NCI-H2107 treated with DMSO at 0.1 percent for 48 hours (cell line): ENCODE data around the gene MAF.

ENCODE experiments used
- DNase-seq: peaks from one replicate; lab custom pipeline; 2025; ENCODE audit not compliant: unreplicated experiment; lab: John Stamatoyannopoulos, UW

The MAF gene

DNA sequence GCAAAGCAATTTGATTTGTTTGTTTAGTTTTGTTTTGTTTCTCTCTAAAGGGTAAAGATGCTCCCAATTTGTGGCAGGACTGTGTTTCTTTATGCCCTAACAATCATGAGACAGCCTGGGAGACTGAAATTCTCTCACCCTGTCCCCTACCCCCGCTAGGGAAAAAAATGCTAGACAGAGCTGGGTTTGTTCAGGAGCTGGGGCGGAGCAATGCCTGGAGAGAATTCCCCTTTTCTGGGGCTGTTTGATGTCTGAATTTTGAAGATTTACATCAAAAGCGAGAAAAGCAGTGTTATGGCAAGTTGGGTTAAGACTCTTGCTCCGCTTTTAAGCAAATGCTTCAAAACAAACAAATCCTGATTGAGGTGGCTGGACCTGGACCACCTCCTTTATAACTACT is 8.4 kb downstream of the MAF start:
- no peak for DNase-seq

DNA sequence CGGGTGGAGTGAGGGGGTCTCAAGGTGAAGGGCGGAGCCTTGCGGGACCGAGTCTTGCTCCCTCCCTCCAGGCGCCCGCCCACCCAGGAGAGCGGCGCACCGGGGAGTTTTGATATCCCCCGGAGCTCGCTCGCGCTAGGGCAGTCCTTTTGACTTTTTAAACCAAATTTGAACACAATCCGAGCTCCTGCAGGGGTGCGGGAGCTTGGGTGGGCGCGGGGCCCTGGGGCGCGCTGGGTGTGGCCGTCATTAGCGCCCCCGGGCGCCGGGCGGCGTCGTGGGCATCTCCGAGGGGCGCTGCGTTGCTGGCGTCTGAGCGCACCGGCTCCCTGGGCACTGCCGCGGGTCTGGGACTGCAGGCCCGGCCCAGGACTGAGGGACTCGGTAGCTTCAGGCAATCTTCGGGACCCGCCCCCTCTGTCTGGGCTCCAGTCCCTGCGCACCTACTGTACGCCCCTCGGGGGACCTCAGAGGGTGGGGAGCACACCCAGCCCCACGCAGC is 10.9 kb downstream of the MAF start:
- DNase-seq: no peak

GRCh38 chr16:79587897-79588296 is 12.6 kb downstream of the MAF start:
- DNase-seq: no peak

- no peak for DNase-seq
Observed at GRCh38 chr16:79587296-79587695, 13.2 kb downstream of the MAF start.

- no peak for DNase-seq
Observed at GRCh38 chr16:79582789-79583188, 17.7 kb downstream of the MAF start.

- DNase-seq: no peak
Observed at GRCh38 chr16:79580453-79581191, 19.9 kb downstream of the MAF start.

- no peak for DNase-seq
Observed at GRCh38 chr16:79576602-79577001, 23.9 kb downstream of the MAF start.

DNA sequence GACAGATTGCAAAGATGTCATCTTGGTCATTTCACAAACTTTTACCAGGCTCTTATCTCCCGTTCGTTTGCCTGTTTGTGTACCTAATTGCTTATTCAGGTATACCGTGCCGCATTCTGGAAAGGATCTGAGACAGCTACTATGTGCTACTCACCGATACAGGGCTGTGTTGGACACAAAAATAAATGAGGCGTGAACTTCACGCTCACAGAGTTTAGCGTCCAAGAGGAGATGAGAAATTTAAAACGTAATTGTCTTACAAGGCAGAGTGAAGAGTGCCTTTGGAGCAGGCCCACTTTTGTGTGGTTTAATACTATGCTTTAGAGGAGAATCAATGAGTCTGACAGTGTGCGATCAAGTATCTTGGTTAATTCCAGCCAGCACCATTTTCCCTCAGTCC is 26.7 kb downstream of the MAF start:
- DNase-seq: no peak

GRCh38 chr16:79573071-79573470 is 27.5 kb downstream of the MAF start:
- DNase-seq: no peak

DNA sequence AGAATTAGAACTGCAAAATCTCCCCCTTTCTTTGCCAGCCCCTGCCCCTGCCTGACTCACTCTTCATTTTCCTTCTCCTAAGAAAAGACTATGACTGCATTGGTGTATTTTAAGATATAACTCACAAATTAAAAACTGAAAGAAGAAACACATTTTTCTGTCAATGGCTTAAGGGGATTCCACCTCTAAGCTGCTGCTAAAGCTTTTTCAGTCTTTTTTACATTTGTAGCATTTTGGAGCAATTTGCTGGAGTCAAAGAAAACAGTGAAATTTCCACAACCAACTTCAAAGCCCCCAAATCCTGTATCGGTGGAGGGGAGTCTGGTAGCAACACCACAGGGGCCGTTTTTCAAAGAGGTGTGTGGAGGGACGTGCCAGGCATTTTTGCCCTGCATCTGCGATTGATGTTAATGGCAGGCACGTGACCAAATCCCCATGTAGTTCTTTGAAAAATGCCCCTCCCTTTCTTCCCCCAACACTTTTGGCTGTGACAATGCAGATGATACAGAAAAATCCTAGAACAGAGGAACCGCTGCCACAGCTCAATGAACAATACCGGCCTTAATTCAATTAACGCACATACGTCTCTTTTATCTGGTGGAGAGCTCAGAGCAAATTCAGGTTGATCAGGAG is 28.5 kb downstream of the MAF start:
- no peak for DNase-seq

- DNase-seq: no peak
Observed at GRCh38 chr16:79571065-79571902, 29.3 kb downstream of the MAF start.

DNA sequence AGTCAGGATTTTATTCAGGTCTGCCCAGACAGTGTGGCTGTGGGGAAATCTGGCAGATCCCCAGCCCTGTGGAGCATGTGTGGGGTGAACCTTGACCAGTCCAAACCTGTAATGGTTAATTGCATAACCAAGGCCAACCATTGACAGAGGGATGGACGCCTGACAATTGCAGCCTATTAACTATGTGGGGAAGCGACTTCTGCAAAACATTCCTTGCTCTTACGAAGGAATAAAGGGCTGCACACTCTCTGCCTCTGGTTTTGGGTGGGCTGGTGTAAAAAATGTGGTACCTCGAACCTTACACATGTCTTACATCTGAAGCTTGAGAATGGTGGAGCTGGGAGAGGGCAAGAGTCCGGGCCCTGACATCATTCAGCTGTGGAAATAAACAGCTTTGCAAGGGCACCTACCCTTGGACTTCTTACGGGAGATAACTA is 35.8 kb downstream of the MAF start:
- DNase-seq: no peak

GRCh38 chr16:79563921-79564320 is 36.6 kb downstream of the MAF start:
- no peak for DNase-seq

GRCh38 chr16:79562166-79562823 is 38.2 kb downstream of the MAF start:
- DNase-seq: no peak

GRCh38 chr16:79561729-79562128 is 38.8 kb downstream of the MAF start:
- DNase-seq: no peak

GRCh38 chr16:79560923-79561322 is 39.6 kb downstream of the MAF start:
- DNase-seq: no peak

- DNase-seq: no peak
Observed at GRCh38 chr16:79560318-79560717, 40.2 kb downstream of the MAF start.

DNA sequence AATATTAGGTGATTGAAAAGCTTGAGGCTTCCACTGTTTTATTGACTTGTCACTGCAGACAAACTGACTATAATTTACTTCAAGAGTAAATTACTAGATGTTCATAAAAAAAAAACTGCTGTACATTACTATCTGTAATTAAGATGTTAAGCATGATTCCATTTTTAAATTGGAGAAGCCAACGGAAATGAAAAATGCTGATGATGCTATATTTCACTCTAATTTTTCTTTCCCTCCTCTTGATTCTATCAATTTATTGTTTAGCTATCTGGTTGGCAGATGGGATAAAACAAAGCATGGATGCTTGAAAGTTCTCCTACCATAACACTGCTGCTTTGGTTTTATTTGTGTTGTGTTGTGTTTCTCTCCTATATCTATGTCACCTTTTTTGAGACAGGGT is 41.0 kb downstream of the MAF start:
- DNase-seq: no peak

DNA sequence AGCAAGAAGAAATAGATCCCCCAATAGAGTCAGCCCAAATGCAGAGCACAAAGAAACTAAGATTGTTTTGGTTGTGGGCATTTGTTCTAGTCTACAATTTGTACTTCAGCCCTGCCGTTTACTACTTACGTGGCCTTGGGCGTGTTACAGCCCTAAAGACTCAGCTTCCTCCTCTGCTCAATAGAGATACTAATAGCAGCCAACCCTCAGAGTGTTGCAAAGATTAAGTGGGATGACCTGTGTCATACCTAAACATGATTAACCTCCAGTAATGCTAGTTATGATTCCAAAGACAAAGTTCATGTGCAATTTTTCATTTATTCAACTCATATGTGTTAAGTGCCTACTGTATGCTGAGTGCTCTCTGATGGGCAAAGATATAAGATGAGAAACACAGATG is 43.1 kb downstream of the MAF start:
- DNase-seq: no peak

GRCh38 chr16:79554912-79555311 is 45.6 kb downstream of the MAF start:
- no peak for DNase-seq

DNA sequence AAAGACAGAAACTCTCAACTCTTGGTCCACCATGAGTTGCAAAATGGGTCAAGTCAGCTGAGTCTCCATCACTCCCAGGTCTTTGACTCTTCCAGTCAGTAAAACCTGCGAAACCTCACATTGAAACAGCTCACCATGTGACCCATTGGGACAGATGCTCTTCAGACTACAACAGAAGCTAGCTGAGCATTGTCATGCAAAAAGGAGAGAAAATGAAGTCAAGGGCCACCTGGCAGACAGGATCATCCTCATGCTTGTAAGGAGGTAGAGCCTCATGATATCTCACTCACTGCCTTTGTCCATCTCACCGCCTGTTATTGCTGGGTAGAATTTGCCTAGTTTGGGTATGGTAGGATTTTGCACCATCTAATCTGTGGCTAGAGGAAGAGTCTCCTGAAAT is 50.2 kb downstream of the MAF start:
- DNase-seq: no peak
